ENCODE results near the gene LMTK2.

The LMTK2 gene

DNA sequence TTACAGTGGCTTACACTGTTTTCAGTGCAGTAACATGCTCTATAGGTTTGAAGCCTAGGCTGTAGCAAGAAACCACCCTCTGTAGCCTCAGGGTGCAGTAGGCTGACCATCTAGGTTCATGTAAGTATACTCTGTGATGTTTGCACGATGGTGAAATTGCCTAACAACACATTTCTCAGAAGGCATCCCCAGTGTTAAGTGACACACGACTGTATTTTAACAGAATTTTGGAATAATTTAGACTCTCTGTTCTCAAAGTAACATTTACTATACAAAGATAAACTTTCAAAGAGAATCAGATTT lies 60.0 kb downstream of the LMTK2 start:
- TF ChIP-seq PAX5 (IDR thresholded peaks at IDR 0.05; ENCODE audit: insufficient read depth, low read length, severe bottlenecking) = no peak
- no peak for TF ChIP-seq SPI1 (IDR thresholded peaks at IDR 0.05; ENCODE audit: low read depth, low read length)
- no peak for TF ChIP-seq POLR2AphosphoS5 (IDR thresholded peaks at IDR 0.05; ENCODE audit: low read depth, low read length)
- no peak for TF ChIP-seq POU2F2 (IDR thresholded peaks at IDR 0.05; ENCODE audit: low read depth, low read length)
- no peak for TF ChIP-seq TAF1 (IDR thresholded peaks at IDR 0.05; ENCODE audit: low read depth, low read length)
- TF ChIP-seq POLR2A (IDR thresholded peaks at IDR 0.05; ENCODE audit: low read depth, low read length) = no peak
- no peak for FAIRE-seq
- no peak for DNase-seq (ENCODE audit: insufficient read length, low spot score)

DNA sequence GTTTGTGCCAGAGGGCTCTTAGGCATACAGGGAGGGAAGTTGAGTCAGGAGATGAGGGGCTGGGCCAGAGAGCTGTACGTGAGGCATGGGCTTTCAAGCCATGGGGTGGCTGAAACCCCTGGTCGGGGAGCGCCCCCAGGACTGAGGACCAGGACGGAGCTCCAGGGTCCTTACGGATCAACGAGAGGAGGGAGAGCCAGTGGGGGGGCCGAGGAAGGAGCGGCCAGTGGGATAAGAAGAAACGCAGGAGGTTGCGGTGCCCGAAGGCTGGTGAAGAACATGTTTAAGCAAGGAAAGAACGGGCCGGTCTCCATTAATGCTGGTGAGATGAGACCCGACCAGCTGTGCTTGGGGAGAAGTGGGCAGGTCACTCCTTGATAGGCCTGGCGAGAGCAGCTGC lies 61.0 kb downstream of the LMTK2 start:
- FAIRE-seq (no peak), DNase-seq (ENCODE audit: insufficient read length, low spot score) (no peak)
- TF ChIP-seq TAF1 (IDR thresholded peaks at IDR 0.05; ENCODE audit: low read depth, low read length) (no peak), POU2F2 (IDR thresholded peaks at IDR 0.05; ENCODE audit: low read depth, low read length) (no peak), PAX5 (IDR thresholded peaks at IDR 0.05; ENCODE audit: insufficient read depth, low read length, severe bottlenecking) (no peak), POLR2A (IDR thresholded peaks at IDR 0.05; ENCODE audit: low read depth, low read length) (no peak), SPI1 (IDR thresholded peaks at IDR 0.05; ENCODE audit: low read depth, low read length) (no peak), POLR2AphosphoS5 (IDR thresholded peaks at IDR 0.05; ENCODE audit: low read depth, low read length) (no peak)

DNA sequence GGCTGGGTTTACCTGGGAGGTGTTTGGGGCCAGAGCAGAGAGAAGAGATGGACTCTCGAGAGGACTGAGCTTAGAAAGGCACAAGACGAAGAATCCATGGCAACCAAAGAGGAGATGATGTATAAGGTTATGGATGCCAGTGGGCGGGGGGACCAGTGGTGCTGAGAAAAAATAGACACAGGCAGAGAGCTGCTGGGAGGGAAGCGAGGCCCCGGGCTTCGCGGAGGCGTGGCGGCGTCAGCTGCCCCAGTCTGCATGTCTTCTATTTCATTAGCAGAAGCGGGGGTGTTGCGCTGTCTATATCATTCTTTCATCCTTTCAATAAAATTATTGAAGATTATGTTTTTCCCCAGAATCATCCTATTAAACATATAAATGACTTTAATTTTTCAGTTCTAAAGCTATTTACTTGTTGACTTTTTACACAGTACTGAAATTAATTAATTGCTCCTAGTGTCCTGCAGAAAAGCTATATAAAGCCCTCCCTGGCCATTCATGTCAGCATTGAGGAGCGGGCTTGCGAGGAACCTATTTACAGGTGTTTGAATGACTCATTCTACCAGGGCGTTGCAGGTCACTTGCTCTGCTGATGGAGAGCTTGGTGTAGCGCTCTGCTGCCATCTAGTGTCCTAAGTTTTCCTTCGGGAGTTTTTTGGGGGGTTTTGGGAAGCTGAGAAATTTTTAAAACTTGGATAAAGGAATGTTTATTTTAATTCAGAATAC lies 61.7 kb downstream of the LMTK2 start:
- no peak for DNase-seq (ENCODE audit: insufficient read length, low spot score)
- FAIRE-seq = no peak
- TF ChIP-seq POLR2AphosphoS5 (IDR thresholded peaks at IDR 0.05; ENCODE audit: low read depth, low read length) (no peak), POU2F2 (IDR thresholded peaks at IDR 0.05; ENCODE audit: low read depth, low read length) (no peak), POLR2A (IDR thresholded peaks at IDR 0.05; ENCODE audit: low read depth, low read length) (no peak), TAF1 (IDR thresholded peaks at IDR 0.05; ENCODE audit: low read depth, low read length) (no peak), PAX5 (IDR thresholded peaks at IDR 0.05; ENCODE audit: insufficient read depth, low read length, severe bottlenecking) (no peak), SPI1 (IDR thresholded peaks at IDR 0.05; ENCODE audit: low read depth, low read length) (no peak)

DNA sequence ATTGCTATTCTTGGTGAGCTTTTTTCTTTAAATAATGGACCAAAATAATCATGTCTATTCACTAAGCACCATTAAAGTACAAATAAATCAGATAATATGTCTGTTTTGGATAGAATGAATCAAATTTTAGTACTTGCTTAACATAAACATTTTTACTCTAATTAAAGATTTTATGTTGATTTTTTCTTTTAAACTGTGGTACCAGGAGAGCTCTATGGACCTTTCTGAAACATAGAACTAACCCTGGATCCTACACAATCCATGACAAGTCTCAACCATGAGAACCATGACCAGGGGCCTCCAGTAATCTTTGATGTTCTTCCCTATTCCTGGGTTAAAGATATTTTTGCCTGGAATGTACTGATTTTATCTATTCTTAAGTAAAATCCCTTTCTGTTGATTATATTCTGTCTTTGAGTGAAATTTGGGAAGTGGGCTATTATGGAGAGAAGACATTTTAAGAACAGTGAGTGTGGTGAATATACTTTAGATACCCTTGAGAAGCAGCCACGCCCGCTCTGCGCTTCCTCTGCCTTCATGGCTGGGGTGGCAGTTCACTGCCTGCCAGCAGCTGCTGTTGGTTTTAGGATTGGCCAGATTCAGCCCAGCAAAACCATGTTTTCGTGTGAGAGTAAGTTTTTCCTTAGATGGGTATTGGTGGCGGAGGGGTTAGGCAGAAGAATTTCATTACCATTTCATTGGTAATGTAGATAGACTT lies 62.4 kb downstream of the LMTK2 start:
- no peak for FAIRE-seq
- TF ChIP-seq POLR2AphosphoS5 (IDR thresholded peaks at IDR 0.05; ENCODE audit: low read depth, low read length) = no peak
- TF ChIP-seq SPI1 (IDR thresholded peaks at IDR 0.05; ENCODE audit: low read depth, low read length) = no peak
- no peak for TF ChIP-seq PAX5 (IDR thresholded peaks at IDR 0.05; ENCODE audit: insufficient read depth, low read length, severe bottlenecking)
- no peak for TF ChIP-seq TAF1 (IDR thresholded peaks at IDR 0.05; ENCODE audit: low read depth, low read length)
- TF ChIP-seq POLR2A (IDR thresholded peaks at IDR 0.05; ENCODE audit: low read depth, low read length) = no peak
- no peak for TF ChIP-seq POU2F2 (IDR thresholded peaks at IDR 0.05; ENCODE audit: low read depth, low read length)
- no peak for DNase-seq (ENCODE audit: insufficient read length, low spot score)

DNA sequence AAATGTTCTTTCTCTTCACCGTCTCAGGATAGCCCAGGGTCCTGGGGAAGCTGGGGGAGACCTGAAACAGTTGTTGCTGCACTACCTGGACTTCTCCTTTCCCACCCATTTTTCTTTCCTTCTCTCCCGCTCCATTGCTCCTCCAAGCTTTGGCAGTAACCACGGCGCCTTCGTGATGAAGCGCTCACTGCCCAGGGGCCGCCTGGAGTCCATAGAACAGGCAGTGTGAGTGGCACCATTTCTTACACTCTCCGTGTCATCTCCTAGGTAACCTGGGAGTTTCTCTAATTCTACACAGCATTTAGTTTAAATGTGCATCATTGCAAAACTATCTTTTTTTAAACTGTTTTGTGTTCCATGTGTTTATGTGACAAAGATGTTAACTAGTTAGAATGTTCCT lies 64.3 kb downstream of the LMTK2 start:
- DNase-seq (ENCODE audit: insufficient read length, low spot score) = no peak
- no peak for FAIRE-seq
- no peak for TF ChIP-seq SPI1 (IDR thresholded peaks at IDR 0.05; ENCODE audit: low read depth, low read length)
- TF ChIP-seq POU2F2 (IDR thresholded peaks at IDR 0.05; ENCODE audit: low read depth, low read length) = no peak
- no peak for TF ChIP-seq POLR2A (IDR thresholded peaks at IDR 0.05; ENCODE audit: low read depth, low read length)

DNA sequence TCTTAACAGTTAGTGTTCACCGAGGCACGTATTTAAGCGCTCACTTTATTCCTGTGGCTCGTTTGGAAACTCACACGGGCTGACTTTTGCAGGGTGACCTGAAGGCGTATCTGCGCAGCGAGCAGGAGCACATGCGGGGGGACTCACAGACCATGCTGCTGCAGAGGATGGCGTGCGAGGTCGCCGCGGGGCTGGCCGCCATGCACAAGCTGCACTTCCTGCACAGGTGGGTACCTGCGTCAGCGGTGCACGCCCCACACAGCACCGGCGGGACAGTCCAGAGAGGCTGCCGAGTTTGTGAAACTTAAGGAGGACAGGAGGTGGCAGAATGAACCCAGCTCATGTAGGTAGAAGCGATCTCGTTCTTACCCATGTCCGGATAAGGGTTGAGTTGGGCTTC lies 64.8 kb downstream of the LMTK2 start:
- no peak for DNase-seq (ENCODE audit: insufficient read length, low spot score)
- no peak for FAIRE-seq
- TF ChIP-seq TAF1 (IDR thresholded peaks at IDR 0.05; ENCODE audit: low read depth, low read length) (no peak), POLR2A (IDR thresholded peaks at IDR 0.05; ENCODE audit: low read depth, low read length) (no peak), SPI1 (IDR thresholded peaks at IDR 0.05; ENCODE audit: low read depth, low read length) (no peak), POLR2AphosphoS5 (IDR thresholded peaks at IDR 0.05; ENCODE audit: low read depth, low read length) (no peak), PAX5 (IDR thresholded peaks at IDR 0.05; ENCODE audit: insufficient read depth, low read length, severe bottlenecking) (no peak), POU2F2 (IDR thresholded peaks at IDR 0.05; ENCODE audit: low read depth, low read length) (no peak)

DNA sequence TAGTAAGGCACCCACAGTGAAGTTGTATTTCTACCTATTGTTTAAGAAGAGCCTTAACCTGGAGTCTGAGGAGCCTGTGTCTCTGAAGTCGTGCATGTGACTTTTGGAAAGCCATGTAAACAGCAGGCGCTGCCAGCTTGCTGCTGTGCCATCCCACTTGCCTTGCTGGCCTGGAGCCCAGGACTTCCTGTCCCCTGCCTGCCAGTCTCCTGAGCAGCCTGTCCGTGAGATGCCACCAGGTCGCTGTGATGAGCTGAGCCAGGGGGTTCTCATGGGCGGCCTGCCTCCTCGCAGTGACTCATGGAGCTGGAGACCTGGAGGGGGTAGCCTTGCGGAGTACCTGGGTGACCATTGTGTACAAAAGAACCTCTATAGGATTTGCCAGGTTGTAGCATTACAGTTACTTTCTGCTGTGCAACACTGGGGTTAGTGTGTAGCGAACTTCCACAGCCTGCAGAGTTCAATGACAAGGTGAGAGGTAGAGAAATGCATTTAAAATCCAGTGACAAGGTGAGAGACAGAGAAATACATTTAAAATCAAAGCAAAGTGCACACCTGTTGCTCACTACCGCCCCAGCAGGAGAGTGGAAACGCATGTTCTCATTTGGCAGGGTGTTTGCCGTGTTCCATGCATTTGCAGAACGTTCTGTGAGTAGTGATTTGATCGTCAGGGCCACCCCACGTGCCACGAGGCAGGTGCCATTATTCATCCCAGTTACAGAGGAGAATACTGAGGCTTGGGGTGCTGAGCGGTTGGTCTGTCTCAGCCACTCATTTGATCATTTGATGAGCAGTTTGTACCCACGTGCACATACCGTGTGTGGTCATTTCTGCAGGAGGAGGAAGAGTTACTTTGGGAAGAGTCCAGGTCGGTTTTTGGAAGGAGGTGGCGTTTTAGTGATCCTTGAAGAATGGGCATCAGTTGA lies 67.9 kb downstream of the LMTK2 start:
- DNase-seq (ENCODE audit: insufficient read length, low spot score) = no peak

DNA sequence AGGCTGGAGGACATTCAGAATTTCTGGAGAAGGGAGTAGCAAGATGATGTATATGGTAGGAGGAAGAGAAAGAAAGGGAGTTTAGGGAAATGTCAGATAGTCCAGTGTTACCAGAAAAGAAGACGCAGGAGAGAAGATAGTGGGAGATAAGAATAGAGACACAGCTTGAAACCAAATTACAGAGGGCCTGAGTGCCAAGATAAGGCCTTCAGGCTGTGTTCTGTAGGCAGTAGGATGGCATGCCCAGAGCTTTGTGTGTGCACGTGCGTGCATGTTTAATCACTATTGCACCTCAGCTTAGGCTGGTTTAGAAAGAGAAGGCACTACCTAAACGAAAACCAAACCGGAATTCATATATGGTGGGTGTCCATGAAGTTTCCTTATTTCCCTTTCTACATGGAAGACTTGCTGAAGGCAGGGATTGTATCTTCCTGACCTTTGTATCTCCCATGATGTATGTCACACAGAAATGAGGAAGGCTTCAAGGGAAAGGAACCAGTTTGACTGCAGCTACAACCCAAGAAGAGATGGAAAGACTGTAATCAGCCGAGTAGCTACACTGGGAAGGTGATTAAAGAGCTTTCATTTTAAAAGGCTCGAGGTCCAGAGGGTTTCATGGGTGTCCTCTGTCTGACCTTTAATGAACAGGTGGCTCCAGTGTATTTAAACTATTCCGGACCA lies 68.7 kb downstream of the LMTK2 start:
- DNase-seq (ENCODE audit: insufficient read length, low spot score) (no peak), FAIRE-seq (no peak)
- no peak for TF ChIP-seq POU2F2 (IDR thresholded peaks at IDR 0.05; ENCODE audit: low read depth, low read length)
- no peak for TF ChIP-seq SPI1 (IDR thresholded peaks at IDR 0.05; ENCODE audit: low read depth, low read length)
- TF ChIP-seq POLR2A (IDR thresholded peaks at IDR 0.05; ENCODE audit: low read depth, low read length) = no peak
- no peak for TF ChIP-seq TAF1 (IDR thresholded peaks at IDR 0.05; ENCODE audit: low read depth, low read length)
- TF ChIP-seq POLR2AphosphoS5 (IDR thresholded peaks at IDR 0.05; ENCODE audit: low read depth, low read length) = no peak
- TF ChIP-seq PAX5 (IDR thresholded peaks at IDR 0.05; ENCODE audit: insufficient read depth, low read length, severe bottlenecking) = no peak

More for the DNA sequence above, 67.9 kb downstream of the LMTK2 start:
- TF ChIP-seq SPI1 (IDR thresholded peaks at IDR 0.05; ENCODE audit: low read depth, low read length) (no peak), TAF1 (IDR thresholded peaks at IDR 0.05; ENCODE audit: low read depth, low read length) (no peak), POU2F2 (IDR thresholded peaks at IDR 0.05; ENCODE audit: low read depth, low read length) (no peak), POLR2A (IDR thresholded peaks at IDR 0.05; ENCODE audit: low read depth, low read length) (no peak), PAX5 (IDR thresholded peaks at IDR 0.05; ENCODE audit: insufficient read depth, low read length, severe bottlenecking) (no peak), POLR2AphosphoS5 (IDR thresholded peaks at IDR 0.05; ENCODE audit: low read depth, low read length) (no peak)
- no peak for FAIRE-seq
